HG03064 (cell line): ENCODE results near the gene COX6B2.
"Not testable (repeated sequence)": the region's sequence is repeated elsewhere in the genome, so short reads cannot be mapped to it uniquely, and the experiment has no call there.

Experiments
- ATAC-seq: cut with Tn5 transposase; IDR thresholded peaks from one replicate; pipeline ENCODE4 v1.9.1; 2021; ENCODE audit warnings: low read depth; ENCODE audit not compliant: unreplicated experiment

Gene COX6B2

DNA sequence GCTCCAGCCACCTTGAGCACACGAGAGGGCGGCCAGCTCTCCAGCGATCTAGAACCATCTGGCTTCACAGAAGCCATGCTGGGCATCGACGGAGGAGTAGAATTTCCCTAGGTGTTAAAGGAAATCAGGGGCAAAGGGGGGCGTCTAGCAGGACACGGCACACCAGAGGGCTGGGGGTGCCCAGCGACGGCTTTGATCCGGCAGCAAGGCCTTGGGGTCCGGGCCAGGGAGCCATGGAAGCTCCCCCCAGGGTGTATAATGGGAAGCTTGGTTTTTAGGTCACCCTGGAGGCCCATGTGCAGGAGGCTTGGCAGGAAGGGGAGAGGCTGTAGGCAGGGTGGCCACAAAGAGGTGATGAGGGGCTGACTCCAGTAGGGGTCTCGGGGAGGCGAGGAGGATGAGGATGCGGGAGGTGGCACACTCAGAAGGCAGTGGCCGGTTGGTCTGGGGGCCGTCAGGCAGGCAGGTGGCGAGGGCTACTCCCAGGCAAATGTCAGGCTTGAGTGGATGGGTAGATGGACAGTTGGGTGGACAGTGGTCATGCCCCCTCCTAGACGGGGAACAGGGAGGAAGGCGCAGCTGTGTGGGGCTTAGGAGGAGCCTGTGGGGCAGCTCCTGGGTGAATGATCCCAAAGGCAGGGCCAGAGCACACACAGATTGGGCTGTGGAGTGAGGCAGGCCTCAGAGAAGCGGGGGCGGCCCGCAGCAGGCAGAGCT is 9.3 kb downstream of the COX6B2 start:
- ATAC-seq: no peak

DNA sequence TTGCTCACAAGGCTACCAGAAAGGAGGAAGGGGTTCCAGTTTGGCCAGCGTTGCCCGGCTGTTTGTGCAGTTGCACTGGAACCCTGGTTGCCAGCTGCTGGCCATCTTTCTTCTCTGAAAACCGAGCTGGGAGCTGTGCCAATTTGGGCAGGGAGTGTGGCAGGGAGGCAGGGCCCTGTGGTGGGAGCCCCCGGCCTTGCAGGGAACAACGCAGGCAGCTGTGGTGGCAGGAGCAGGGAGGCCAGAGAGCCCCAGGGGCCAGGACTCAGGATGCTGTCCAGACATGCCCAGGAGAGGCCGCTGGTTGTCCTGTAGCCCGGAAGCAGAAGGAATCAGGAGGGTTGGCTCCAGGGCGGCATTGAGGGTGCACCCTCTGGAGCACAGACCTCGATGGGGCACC is 10.1 kb downstream of the COX6B2 start:
- ATAC-seq: no peak

DNA sequence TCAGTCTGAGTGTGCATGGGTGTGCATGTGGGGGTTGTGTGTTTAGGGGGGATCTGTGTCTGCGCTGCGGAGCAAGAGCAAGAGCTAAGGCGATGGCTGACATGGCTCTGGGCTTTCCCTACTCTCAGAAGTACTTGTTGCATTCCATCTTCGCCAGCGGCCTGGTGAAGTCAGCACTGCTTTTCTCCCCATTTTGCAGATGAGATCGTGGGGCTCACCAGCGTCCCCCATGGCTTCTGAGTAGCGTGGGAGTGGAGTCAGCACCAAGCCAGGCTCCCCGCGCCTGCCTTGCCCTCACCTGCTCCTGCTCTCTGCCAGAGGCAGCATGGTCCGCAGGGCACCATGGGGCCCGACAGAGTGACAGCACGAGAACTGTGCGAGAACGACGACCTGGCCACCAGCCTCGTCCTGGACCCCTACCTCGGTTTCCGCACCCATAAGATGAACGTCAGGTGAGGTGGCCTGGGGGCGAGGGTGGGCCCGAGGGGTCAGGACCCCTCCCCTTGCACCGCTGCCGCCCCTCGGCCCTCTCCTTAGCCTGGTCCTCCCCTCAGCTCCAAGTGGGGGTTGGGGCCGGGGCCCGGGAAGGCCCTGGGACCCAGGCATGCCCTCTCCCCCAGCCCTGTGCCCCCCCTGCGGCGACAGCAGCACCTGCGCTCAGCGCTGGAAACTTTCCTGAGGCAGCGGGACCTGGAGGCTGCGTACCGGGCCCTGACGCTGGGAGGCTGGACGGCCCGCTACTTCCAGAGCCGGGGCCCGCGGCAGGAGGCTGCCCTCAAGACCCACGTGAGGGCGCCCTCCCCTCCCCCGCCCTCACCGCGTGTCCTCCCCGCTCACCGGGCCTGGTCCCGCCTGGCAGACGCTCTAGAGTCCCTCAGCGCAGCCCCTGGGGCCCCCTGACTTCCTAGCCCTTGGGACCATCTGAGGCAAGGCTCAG is 12.7 kb downstream of the COX6B2 start:
- ATAC-seq: no peak

DNA sequence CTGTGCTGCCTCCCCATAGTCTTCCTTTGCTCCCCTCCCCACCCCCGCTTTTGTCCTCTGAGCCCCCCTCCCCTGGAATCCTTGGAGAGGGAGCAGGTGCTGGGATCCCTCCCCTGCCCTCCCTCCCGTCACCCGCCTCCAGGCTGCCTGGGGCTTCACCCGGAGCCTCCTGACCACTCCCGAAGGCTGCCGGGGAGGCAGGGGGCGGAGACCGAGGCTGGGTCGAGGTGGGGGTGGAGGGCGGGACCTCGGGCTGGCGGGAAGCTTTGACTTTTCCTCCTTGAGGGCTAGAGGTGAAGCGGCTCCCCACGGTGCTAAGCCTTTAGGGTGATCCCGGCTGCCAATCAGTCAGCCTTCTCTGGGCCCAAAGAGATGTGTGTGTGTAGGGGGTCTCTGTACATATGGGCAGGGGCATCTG is 13.3 kb downstream of the COX6B2 start:
- ATAC-seq: no peak

DNA sequence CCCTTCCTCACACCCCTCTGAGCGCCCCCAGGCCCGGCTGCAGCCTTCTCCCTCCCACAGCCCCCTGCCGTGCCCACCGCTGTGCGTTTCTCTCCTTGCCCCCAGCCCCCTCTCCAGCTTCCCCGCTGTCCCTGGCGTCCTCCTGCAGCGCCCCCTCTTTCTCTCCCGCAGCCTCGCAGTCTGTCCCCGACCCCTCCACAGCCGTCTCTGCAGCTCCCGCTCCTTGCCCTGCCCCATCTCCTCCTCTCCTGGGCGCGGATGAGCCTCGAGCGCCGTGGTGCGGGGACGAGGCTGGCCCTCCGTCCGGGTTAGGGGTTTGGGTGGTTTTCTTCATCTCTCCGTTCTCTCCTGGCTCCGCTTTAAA is 13.8 kb downstream of the COX6B2 start:
- no peak for ATAC-seq

DNA sequence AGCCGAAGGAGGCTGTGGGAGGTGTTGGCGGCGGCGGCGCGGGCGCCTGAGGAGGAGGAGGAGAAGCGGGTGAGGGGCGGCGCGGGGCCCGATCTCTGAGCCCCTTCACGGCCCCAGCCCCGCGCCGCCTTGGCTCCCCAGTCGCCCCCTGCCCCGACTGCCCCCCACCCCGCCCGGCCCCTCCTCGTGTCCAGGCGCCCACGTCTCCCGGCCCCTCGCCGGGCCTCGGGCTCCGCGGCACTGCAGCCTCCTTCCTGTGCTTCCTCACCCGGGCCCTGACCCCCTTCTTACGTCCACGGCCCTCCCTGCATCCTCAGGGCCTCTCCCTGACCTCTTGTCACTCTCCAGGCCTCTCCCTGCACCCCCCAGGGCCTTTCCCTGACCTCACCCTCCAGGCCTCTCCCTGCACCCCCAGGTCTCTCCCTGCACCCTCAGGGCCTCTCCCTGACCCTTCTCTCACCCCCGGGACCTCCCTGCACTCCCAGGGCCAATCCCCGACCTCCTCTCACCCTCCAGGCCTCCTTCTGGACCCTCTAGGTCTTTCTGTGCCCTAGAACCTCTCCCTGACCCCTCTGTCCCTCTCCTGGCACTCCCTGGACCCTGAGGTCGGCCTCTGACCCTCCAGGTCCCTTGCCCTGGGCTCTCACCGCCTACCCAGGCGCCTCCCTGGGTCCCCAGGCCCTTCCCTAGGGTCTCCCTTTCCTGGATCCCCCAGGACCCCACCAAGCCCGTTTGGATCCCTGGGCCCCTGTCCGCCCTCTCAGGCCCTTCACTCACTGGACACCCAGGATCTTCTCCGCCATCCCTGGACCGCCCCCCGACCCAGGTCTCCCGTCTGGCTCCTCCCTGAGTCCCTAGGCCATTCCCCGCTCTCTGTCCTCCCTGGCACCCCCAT is 14.4 kb downstream of the COX6B2 start:
- peak; percentile 3 for ATAC-seq

DNA sequence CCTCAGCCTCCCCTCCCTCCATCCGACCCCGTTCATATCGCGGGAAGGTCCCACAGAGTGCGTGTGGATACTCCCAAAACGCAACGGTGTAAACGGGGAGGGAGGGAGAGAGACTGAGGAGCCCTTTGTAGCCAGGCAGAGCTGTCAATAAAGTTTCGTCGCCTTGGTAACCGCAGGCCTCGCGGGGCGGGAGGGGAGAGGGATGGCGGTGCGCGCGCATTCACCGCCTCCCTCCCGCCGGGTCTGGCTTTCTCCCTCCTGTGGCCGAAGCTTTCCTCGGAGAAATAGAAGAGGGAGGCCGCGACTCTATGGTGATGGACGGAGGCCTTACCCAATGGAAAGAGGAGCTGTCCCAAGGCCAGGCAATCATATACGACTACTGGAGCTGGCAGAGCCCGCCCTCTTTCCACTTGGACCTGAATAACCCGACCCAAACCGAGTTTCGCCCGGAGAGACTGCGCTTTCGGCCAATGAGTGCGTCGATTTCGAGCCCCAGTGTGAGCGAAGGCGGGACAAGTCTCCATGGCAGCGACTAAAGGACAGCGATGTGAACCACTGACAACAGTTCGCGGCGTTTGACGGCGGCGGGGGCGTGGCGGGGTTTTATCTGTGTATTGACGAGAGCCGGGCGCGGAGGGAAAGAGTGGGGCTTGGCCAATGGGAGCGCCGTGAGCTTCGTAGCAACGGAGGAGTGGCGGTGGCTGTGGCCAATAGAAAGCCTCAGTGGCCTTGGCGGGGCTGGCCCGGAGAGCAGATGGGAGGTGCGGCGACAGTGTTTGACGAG is 15.2 kb downstream of the COX6B2 start, which contains the start of gene KMT5C:
KMT5C (plus strand) TSS at position 772 of the 784 bp plus-strand sequence. CDS start 2,061 bp downstream, outside the sequence.
- peak; percentile 72 for ATAC-seq

DNA sequence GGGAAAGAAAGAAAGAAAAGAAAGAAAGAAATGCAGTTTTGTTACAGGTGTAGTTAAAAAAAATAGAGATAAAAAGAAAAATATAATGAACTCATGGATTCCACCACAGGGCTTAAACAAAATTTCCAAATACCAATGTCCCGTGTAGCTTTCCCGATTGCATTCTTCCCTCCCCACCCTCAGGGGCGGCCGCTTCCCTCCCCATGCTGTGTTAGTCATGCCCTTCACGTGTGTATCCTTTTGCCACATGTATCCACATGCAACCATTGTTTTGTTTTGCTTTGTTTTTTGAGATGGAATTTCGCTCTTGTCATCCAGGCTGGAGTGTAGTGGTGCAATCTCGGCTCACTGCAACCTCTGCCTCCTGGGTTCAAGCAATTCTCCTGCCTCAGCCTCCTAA is 18.4 kb downstream of the COX6B2 start:
- ATAC-seq: no peak

DNA sequence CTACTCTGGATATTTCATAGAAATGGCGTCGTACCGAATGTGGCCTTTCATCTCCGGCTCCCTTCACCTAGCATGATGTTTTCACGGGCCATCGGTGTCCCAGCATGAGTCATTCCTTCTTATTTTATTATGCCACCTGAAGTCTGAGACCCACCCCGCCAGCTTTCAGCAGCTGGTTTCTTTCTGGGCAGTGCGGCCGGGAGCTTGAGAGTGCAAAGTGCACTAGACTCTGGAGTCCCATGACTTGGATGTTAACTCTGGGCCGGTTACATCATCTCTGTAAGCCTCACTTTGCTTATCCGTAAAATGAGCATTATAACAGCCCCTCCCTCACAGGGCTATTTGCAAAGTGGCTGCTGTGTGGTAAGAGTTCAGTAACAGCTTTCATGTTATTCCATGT is 20.6 kb downstream of the COX6B2 start:
- ATAC-seq: no peak

DNA sequence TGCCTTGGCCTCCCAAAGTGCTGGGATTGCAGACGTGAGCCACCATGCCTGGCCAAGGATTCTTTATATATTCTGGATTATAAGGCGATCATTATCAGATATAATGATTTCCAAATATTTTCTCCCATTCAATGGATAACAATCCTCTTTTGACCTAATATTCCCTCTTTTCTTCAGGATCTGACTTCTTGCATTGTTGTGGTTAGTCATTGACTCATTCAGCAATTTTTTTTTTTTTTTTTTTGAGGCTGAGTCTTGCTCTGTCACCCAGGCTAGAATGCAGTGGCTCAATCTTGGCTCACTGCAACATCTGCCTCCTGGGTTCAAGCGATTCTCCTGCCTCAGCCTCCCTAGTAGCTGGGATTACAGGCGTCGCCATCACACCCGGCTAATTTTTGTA is 24.7 kb downstream of the COX6B2 start:
- not testable (repeated sequence) for ATAC-seq

DNA sequence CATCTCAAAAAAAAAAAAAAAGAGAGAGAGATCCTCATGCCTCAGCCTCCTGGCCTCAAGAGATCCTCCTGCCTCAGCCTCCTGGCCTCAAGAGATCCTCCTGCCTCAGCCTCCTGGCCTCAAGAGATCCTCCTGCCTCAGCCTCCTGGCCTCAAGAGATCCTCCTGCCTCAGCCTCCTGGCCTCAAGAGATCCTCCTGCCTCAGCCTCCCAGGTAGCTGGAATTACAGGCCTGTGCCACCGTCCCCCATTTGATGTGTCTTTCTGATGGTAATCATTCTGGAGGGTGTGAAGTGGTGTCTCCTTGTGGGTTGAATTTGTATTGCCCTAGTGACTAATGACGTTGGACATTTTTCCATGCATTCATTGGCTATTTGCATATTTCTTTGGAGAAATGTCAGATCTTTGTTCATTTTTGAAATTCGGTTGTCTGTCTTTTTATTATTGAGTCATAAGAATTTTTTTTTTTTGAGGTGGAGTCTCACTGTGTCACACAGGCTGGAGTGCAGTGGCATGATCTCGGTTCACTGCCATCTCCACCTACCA is 25.7 kb downstream of the COX6B2 start:
- not testable (repeated sequence) for ATAC-seq

DNA sequence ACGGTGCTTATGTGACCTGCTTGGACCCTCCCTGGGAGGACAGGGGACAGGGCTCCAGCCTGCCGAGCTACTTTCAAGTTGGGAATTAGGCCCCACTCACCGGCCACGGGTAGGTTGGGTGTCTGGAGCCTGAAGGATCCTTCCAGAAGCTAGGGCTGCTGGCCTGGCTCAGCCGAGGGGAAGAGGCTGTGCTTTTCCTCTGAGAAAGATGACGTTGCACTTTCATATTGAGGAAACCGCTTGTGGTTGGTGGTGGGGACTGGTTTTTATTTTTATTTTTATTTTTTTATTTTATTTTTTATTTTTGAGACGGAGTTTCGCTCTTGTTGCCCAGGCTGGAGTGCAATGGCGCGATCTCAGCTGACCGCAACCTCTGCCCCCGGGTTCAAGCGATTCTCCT is 29.3 kb downstream of the COX6B2 start, which contains the start of gene TMEM150B:
TMEM150B (minus strand) TSS at position 170 of the 400 bp plus-strand sequence. CDS start 4,305 bp downstream, outside the sequence.
- no peak for ATAC-seq

DNA sequence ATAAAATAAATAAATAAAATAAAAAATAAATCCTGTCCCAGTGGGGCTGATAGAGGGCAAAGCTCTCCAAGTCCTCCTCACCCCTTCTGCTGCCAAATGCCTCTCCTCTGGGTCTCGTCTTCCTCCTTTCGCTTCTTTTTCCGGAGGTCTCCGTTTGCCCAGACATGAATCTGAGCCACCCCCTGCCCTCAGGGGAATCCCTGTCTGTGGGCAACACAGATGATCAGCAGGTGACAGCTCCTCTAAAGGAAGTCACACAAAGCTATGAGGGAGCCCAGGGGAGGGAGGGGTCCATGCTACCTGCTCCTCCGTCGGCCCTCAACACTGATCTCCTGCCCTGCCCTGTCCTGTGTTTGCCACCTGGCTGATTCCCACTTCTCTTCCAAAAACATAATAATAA is 29.9 kb downstream of the COX6B2 start:
- no peak for ATAC-seq

DNA sequence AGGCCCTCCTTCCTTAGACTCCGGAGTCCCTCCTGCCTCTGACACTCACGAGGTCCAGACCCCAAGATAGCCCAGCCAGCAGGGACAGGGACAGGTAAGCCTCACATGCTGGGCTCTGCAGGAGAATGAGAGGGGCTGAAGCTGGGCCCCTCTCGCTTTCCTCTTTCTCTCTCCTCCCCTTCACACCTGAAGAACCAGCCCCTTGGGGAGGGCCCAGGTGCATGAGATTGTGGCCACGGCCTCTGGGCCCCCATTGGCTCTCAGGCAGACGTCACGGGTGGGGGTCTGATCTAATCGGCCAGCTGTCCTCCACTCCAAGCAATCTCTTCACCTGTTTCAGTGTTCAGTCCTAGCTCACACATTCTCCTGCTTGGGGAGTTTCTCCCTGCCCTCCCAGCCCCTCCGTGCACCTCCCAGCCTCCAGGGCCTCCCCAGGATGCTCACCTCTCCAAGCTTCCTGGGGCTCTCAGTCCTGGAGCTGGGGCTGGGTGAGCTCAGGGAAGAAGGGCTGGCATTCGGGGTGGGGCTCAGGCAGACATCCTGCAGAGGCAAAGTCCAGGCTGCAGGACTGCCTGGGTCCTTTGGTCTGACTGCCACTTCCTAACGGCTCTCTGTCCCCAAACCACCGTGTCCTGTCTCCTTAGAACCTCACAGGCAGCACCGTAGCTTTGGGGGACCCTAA is 32.2 kb downstream of the COX6B2 start:
- no peak for ATAC-seq

DNA sequence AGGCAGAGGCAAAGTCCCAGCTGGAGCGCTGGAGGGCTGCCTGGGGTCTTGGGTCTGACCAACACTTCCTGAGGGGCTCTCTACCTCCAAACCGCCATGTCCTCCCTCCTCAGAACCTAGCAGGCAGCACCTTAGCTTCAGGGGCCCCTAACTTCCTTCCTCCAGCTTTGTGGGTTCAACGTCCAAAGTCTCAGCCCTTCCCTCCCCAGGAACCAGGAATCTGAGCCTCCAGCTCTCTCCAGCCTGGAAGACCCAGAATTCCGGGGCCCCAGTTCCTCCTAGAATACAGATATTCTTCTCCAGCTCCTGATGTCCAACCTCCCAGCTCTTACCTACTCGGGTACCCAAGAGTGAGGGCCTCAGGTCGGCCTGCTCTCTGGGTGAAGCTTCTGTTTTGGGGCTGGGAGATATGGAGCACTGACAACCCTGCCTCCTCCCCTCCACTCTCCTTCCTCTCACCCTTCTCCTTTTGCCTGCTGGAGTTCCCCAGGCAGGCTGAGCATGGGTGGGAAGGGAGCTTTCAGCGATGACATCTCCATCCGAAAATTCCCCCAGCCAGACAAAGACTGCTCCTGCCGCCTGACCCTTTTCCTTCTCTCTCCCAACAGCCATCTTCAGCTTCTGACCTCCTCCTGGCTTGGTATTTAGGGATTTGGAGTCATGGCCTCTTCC is 32.9 kb downstream of the COX6B2 start:
- no peak for ATAC-seq

DNA sequence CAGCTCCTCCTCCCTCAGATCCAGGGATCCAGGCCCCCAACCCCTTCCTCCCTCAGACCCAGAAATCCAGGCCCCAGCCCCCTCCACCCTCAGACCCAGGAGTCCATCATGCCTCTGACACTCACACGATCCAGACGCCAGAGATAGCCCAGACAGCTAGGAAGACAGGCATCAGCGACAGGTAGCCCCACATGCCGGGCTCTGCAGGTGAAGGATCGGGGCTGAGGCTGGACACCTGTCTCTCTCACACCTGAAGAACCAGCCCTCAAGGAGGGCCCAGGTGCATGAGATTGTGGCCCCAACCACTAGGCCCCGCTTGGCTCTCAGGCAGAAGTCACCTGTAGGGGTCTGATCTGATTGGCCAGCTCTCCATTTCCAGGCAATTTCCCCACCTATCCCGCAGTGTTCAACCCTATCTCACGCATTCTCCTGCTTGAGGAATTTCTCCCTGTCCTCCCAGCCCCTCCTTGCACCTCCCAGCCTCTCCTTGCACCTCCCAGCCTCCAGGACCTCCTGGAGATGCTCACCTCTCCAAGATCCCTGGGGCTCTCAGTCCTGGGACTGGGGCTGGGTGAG is 33.6 kb downstream of the COX6B2 start:
- ATAC-seq: no peak

DNA sequence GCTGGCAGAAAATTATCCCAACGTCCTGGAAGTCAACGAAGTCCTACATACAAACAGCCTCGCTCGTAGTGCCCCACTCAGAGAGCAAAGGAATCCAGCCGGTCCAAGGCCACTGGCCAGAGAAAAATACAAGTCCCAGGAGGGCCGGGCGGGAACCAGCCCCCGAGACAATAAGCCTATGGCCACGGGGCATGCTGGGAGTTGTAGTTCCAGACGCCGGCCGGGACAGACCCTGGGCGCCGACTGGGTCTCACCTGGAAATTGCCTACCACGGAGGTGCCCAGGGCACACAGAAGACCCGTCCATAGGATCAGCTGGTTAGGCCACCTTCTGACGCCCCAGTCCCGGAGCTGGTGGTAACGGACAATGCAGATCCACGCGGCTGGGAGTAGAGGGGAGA is 34.7 kb downstream of the COX6B2 start:
- ATAC-seq: no peak

DNA sequence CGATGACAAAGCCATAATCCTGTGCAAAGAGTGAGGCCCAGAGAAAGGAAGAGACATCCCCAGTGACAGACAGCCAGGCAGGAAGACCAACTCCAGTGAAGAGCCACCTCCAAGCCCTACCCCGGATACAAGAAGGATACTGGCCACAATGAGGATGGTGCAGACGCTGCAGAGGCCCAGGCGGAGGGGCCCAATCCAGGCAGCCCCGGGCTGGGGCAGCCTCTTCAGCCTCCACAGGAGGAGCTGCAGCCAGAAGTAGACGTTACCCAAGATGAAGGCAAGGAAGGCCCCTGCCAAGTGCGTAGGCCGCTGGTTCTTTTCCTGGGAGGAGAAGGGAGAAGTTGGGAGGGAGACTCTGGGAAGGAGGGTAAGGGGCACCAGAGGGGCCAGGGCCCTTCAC is 37.9 kb downstream of the COX6B2 start:
- ATAC-seq: no peak
